Peyer's patch (tissue), 4 donors: ENCODE results near the gene GDPD3.

ENCODE experiments used
- POLR2A ChIP-seq, 2 donors: fragments of 450-650 bp; IDR thresholded peaks; one replicate each; pipeline ENCODE4 v1.5.1; 2017; ENCODE audit warnings: antibody characterized with exemption in 2 of 2, mild to moderate bottlenecking in 2 of 2, moderate library complexity in 2 of 2
- TF ChIP-seq, protein P1 (sequence below), 6 experiments: fragments of 450-650 bp in 4 of 6; fragments of 200-600 bp in 2 of 6; sonication (generic) in 1 of 6; IDR thresholded peaks; one replicate each; pipeline ENCODE4 v1.5.1; 2017 to 2019; ENCODE audit warnings: antibody characterized with exemption in 6 of 6, mild to moderate bottlenecking in 3 of 6, moderate library complexity in 1 of 6

DNA sequence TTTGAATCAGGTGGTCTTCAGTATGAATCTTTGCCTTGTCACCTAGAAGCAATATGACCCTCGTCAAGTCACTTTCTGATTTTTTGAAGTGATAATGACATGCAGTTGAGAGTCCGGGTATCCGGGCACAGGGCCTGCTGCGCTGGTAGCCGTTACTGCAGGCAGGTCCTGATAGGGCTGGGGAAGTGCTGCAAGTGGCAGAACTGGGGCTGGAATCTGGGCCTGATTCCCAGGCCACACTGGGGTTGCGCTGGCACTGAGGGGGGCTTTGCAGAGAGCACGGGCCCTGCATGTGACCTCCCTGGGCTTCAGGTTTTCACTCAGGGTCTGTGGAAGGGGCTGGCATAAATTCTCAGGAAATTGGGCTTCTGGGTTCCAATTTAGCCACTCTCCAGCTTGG is 34.6 kb downstream of the GDPD3 start:
- TF ChIP-seq, protein P1, sequence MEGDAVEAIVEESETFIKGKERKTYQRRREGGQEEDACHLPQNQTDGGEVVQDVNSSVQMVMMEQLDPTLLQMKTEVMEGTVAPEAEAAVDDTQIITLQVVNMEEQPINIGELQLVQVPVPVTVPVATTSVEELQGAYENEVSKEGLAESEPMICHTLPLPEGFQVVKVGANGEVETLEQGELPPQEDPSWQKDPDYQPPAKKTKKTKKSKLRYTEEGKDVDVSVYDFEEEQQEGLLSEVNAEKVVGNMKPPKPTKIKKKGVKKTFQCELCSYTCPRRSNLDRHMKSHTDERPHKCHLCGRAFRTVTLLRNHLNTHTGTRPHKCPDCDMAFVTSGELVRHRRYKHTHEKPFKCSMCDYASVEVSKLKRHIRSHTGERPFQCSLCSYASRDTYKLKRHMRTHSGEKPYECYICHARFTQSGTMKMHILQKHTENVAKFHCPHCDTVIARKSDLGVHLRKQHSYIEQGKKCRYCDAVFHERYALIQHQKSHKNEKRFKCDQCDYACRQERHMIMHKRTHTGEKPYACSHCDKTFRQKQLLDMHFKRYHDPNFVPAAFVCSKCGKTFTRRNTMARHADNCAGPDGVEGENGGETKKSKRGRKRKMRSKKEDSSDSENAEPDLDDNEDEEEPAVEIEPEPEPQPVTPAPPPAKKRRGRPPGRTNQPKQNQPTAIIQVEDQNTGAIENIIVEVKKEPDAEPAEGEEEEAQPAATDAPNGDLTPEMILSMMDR (IDR thresholded peaks at IDR 0.05) = no peak
- no peak for TF ChIP-seq POLR2A (IDR thresholded peaks at IDR 0.05)
